Measurements from ENCODE around the gene APOBEC2. TPM values are rescaled to one million over a fixed set of nuclear protein-coding genes. Genes with fewer than 3 reads are reported as not detected.

The APOBEC2 gene
- total RNA-seq, 3 donors from 2014 or later = not detected

- no peak for ATAC-seq
- Histone ChIP-seq H3K9me3 (no peaks in the 10 kb centered on the region), H3K4me1 (ENCODE audit: low read depth) (peaks cover under 1% of the 10 kb centered on the region), H3K36me3 (ENCODE audit: low read depth) (no peaks in the 10 kb centered on the region), H3K4me3 (no peak overlapping the region)
- no peak for DNase-seq
- TF ChIP-seq, protein P1, sequence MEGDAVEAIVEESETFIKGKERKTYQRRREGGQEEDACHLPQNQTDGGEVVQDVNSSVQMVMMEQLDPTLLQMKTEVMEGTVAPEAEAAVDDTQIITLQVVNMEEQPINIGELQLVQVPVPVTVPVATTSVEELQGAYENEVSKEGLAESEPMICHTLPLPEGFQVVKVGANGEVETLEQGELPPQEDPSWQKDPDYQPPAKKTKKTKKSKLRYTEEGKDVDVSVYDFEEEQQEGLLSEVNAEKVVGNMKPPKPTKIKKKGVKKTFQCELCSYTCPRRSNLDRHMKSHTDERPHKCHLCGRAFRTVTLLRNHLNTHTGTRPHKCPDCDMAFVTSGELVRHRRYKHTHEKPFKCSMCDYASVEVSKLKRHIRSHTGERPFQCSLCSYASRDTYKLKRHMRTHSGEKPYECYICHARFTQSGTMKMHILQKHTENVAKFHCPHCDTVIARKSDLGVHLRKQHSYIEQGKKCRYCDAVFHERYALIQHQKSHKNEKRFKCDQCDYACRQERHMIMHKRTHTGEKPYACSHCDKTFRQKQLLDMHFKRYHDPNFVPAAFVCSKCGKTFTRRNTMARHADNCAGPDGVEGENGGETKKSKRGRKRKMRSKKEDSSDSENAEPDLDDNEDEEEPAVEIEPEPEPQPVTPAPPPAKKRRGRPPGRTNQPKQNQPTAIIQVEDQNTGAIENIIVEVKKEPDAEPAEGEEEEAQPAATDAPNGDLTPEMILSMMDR (IDR thresholded peaks at IDR 0.05) = no peak
- intact Hi-C loops (cut with DNase I, micrococcal nuclease) = no loop called here
Measured at GRCh38 chr6:41032830-41033229, 20.2 kb upstream of the APOBEC2 start.

DNA sequence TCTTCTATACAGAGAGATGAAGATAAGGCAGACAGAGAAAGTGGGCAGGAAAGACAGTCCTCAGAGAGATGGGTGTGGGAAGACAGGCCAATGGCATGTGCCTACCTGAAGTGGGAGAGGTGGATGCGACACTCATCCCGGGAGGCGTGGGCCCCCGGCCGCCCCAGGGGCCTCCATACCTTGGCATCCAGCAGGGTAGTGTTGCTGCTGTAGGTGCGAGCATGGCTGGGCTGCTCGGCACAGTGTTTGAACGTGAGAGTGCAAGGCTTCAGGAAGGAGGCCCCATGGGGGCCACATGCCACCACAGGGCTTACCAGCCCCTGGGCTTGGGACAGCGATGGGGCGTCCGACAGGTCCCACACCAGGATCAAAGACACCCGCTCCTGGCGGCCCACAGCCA, 19.2 kb upstream of the APOBEC2 start:
- TF ChIP-seq, protein P1 (IDR thresholded peaks at IDR 0.05) = no peak
- Histone ChIP-seq H3K4me3 (no peak overlapping the region), H3K4me1 (ENCODE audit: low read depth) (no peaks in the 10 kb centered on the region), H3K36me3 (ENCODE audit: low read depth) (no peaks in the 10 kb centered on the region), H3K9me3 (no peaks in the 10 kb centered on the region)
- DNase-seq (no peak), ATAC-seq (no peak)
- intact Hi-C loops (cut with DNase I, micrococcal nuclease) = no loop called here

- intact Hi-C loops (cut with DNase I, micrococcal nuclease) = no loop called here
- Histone ChIP-seq H3K4me1 (ENCODE audit: low read depth) (peaks cover 8% of the 10 kb centered on the region), H3K9me3 (no peaks in the 10 kb centered on the region), H3K4me3 (no peak overlapping the region), H3K36me3 (ENCODE audit: low read depth) (no peaks in the 10 kb centered on the region)
- no peak for DNase-seq
- TF ChIP-seq, protein P1 (IDR thresholded peaks at IDR 0.05) = no peak
- no peak for ATAC-seq
Measured at GRCh38 chr6:41036186-41036585, 16.8 kb upstream of the APOBEC2 start.

DNA sequence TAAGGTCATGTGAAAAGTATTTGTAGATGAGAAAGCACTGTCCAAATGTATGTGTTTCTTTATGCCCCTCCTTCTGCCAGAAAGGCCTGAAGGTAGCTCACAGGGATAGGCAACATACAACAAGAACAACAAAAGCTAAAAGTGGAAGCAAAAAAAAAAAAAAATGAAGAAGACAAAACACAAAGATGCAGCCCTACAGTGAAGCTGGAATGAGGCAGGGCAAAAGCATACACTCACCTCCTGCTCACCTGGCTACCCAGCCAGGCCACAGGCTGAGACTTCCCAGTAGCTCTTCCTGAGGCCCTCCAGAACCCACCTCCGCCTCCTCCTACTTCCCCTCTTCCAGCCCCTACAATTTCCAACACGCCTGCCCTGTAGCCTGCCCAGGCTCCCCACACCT, 16.4 kb upstream of the APOBEC2 start:
- DNase-seq = no peak
- Histone ChIP-seq H3K9me3 (no peaks in the 10 kb centered on the region), H3K36me3 (ENCODE audit: low read depth) (no peaks in the 10 kb centered on the region), H3K4me3 (no peak overlapping the region), H3K4me1 (ENCODE audit: low read depth) (peaks cover 8% of the 10 kb centered on the region)
- no peak for ATAC-seq
- intact Hi-C loops (cut with DNase I, micrococcal nuclease) = no loop called here
- TF ChIP-seq, protein P1 (IDR thresholded peaks at IDR 0.05) = no peak

DNA sequence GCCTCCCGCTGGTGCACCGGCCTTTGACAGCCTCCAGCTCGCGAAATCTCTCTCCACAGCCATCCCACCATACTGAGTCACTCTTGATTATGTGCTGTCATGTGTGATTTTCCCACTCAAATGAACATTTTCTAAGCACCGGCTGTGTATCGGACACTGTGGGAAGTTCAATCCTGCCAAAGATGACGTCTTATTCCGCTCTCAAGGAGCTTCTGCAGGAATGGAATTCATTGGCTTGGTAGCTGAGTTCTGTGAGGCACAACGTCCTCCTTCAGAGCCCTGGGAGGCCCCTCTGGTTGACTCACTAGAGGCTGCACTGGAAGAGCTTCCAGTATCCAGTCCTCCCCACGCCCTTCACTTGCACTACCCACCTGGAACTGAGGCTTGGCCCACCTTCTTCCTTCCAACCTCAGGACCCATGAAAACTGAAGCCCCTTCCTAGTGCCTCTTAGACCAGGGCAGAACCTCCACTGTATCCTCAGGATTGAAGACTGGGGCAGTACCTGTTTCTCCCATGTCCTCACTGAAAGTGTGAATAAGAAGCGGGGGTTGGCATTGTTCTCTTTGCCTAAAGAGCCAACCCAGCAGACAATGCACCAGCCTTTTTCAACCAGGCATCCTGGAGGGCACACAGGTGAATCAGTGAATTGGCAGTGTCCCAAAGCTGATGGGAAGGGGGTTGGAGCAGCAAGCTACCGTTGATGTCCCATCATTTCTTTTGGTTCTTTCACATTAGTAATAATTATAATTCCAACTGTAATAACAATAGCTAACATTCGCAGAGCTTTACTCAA, 15.7 kb upstream of the APOBEC2 start:
- H3K36me3 ChIP-seq (ENCODE audit: low read depth) = no peaks in the 10 kb centered on the region
- ATAC-seq (no peak), DNase-seq (no peak)
- intact Hi-C loops (cut with DNase I, micrococcal nuclease) = no loop called here
- H3K4me3 ChIP-seq = no peak overlapping the region
- no peaks in the 10 kb centered on the region for H3K9me3 ChIP-seq
- peaks cover 8% of the 10 kb centered on the region for H3K4me1 ChIP-seq (ENCODE audit: low read depth)
- TF ChIP-seq, protein P1 (IDR thresholded peaks at IDR 0.05) = no peak

All from mucosa of descending colon (tissue), 3 donors.